Mucosa of rectum (tissue), 2 donors: ENCODE measurements around the gene WHRN.

Experiments
- H3K27ac ChIP-seq, 2 donors: one replicate each; pipeline ENCODE4 v1.7.0; 2013; ENCODE audit warnings: inconsistent platforms in 2 of 2, low read depth in 2 of 2, low read length in 2 of 2
- H3K27me3 ChIP-seq, 2 donors: one replicate each; pipeline ENCODE4 v1.7.0; 2013; ENCODE audit warnings: low read length in 2 of 2; ENCODE audit not compliant: control insufficient read depth in 2 of 2, insufficient read depth in 2 of 2
- H3K36me3 ChIP-seq, 2 donors: one replicate each; pipeline ENCODE4 v1.7.0; 2013; ENCODE audit warnings: low read length in 2 of 2; ENCODE audit not compliant: control insufficient read depth in 2 of 2, insufficient read depth in 2 of 2
- H3K4me1 ChIP-seq, 2 donors: one replicate each; pipeline ENCODE4 v1.7.0; 2013; ENCODE audit warnings: low read length in 2 of 2, mild to moderate bottlenecking in 1 of 2; ENCODE audit not compliant: control insufficient read depth in 2 of 2, insufficient read depth in 2 of 2
- H3K4me3 ChIP-seq, 2 donors: one replicate each; pipeline ENCODE4 v1.7.0; 2013; ENCODE audit warnings: low read length in 2 of 2
- H3K9ac ChIP-seq, 2 donors: one replicate each; pipeline ENCODE4 v1.7.0; 2013; ENCODE audit warnings: low read length in 2 of 2, low read depth in 1 of 2, mild to moderate bottlenecking in 1 of 2
- H3K9me3 ChIP-seq, 2 donors: one replicate each; pipeline ENCODE4 v1.7.0; 2013; ENCODE audit warnings: low read length in 2 of 2; ENCODE audit not compliant: control insufficient read depth in 2 of 2
- donor health status: healthy.
- donor health status: Normal muscosa, but diverticular disease.

WHRN gene

DNA sequence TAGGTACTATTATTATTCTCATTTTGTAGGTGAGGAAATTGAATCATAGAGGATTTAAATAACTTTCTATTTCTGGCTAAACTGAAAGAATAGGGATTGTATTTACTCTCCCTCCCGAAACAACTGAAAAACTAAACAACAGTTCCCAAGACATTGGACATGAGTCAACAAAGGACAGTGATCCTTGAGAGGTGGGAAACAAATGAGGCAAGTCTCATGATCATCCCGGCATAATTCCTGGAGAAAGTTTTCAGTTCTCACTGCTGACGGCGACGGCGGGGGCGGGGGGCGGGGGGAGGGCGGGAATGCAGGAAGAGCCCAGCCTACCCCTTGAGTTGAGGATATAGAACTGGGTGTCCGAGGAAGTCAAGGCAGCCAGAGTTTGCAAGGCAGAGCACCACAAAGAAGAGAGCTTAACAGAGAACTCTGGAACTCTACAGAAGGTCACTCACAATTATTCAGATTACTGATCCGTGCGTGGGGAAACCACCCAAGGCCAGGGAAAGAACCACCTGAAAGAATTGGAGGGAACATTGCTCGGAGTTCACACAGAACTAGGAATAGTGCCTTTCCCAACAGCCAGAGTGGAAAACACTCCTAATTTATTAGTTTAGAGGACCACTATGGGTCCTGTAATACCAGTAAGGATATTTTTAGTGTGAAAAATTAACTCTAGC, 27.4 kb upstream of the WHRN start:
- Histone ChIP-seq H3K27ac (no peak overlapping the region), H3K27me3 (no peaks in the 10 kb centered on the region), H3K36me3 (no peaks in the 10 kb centered on the region), H3K9me3 (no peaks in the 10 kb centered on the region), H3K4me3 (peak overlapping the region in 1 of 2 donors; percentile 20), H3K4me1 (no peaks in the 10 kb centered on the region), H3K9ac (no peak overlapping the region)

DNA sequence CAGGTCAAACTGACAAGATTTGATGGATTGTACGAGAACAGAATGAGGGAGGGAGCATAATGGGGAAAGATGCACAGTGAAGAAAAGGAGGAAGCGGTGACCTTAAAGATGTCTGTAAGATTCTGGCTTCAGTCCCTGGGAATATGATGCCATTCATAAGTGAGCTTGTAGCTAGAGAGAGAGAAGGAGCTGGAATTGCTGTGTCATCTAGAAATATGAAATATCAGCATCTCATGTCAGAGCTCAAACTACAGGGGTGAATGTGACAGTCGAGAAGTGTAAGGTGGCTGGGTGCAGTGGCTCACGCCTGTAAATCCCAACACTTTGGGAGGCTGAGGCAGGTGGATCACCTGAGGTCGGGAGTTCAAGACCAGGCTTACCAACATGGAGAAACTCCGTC, 24.0 kb upstream of the WHRN start:
- Histone ChIP-seq H3K27ac (no peak overlapping the region), H3K4me3 (no peak overlapping the region), H3K9ac (no peak overlapping the region), H3K9me3 (no peaks in the 10 kb centered on the region), H3K36me3 (no peaks in the 10 kb centered on the region), H3K27me3 (no peaks in the 10 kb centered on the region), H3K4me1 (no peaks in the 10 kb centered on the region)

DNA sequence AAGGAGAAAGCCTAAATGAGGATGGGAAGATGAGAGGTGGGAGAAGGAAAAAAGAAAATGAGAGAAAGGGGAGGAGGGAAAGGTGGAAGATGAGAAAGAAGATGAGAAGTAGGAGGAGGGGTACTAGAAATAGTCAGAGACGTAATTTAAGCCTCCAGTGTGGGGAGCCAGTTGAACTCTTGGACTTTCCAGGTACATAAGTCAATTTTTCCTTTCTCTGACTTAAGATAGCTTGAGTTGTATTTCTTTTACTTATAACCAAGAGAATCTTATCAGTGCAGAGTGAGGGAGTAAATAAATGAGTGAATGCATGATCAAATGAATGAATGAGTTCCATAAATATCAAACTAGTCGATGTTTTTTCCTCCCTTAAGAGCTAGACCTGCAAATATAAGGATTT, 21.5 kb upstream of the WHRN start:
- Histone ChIP-seq H3K27me3 (no peaks in the 10 kb centered on the region), H3K36me3 (no peaks in the 10 kb centered on the region), H3K4me3 (no peak overlapping the region), H3K27ac (no peak overlapping the region), H3K9me3 (no peaks in the 10 kb centered on the region), H3K9ac (no peak overlapping the region), H3K4me1 (no peaks in the 10 kb centered on the region)

DNA sequence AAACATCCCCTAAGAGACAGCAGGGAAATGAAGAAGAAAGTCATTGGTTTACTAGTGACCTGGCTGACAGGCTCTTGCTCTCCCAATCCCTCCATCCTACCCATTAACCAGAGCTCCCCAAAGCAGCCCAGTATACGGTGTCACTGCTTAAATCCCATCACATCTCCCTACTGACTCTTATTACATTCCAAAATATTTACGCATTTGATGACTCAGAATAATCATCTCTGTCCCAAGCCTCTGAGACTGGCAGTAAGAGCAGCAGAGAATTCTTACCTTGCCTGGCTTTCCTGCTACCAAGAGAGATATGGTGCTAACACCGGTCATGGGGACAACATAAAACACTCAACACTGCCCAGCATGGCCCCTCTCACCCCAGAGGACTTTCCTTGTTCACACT, 20.2 kb upstream of the WHRN start:
- no peak overlapping the region for H3K27ac ChIP-seq
- no peaks in the 10 kb centered on the region for H3K9me3 ChIP-seq
- H3K36me3 ChIP-seq: no peaks in the 10 kb centered on the region
- no peak overlapping the region for H3K9ac ChIP-seq
- H3K4me1 ChIP-seq: no peaks in the 10 kb centered on the region
- no peaks in the 10 kb centered on the region for H3K27me3 ChIP-seq
- no peak overlapping the region for H3K4me3 ChIP-seq

DNA sequence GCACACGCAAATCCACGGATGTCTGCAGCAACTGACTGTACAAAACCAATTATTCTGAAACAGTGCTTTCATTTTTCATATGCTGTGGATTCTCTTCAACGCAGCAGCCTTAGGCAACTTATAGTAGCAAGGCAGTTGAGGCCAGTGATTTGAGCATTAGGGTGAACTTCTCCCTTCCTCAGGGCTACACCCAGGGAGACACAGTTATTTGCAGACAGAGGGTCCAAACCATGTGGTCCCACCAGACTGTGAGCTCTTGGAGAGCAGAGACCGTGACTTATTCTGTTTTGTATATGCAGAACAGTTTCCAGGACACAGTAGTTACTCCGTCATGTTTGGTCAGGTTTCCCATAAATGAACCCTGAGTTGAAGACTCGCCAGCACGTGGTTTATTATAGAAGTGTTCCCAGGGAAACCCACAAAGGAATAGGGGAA, 19.0 kb upstream of the WHRN start:
- Histone ChIP-seq H3K4me1 (no peaks in the 10 kb centered on the region), H3K27ac (no peak overlapping the region), H3K27me3 (no peaks in the 10 kb centered on the region), H3K9ac (no peak overlapping the region), H3K36me3 (no peaks in the 10 kb centered on the region), H3K4me3 (peak overlapping the region in 1 of 2 donors; percentile 17), H3K9me3 (no peaks in the 10 kb centered on the region)

DNA sequence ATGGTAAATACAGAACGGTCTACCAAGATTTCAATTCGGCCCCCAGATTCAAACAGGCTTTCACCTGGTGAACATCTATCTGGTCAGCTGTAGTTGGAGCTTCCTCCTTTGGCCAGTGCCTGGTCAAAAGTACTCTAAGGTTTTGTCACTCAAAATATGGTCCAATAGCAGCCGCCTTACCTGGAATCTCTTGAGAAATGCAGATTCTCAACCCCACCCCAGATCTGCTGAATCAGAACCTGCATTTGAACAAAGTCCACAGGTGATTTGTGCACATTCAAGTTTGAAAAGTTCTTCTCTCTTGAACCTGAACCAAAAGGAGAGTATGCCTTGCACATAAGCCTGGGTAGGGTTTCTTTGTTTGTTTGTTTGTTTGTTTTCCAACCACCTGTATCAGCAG, 17.6 kb upstream of the WHRN start:
- H3K4me1 ChIP-seq: no peaks in the 10 kb centered on the region
- H3K36me3 ChIP-seq: no peaks in the 10 kb centered on the region
- no peak overlapping the region for H3K9ac ChIP-seq
- no peaks in the 10 kb centered on the region for H3K27me3 ChIP-seq
- H3K27ac ChIP-seq: no peak overlapping the region
- H3K9me3 ChIP-seq: no peaks in the 10 kb centered on the region
- H3K4me3 ChIP-seq: no peak overlapping the region

DNA sequence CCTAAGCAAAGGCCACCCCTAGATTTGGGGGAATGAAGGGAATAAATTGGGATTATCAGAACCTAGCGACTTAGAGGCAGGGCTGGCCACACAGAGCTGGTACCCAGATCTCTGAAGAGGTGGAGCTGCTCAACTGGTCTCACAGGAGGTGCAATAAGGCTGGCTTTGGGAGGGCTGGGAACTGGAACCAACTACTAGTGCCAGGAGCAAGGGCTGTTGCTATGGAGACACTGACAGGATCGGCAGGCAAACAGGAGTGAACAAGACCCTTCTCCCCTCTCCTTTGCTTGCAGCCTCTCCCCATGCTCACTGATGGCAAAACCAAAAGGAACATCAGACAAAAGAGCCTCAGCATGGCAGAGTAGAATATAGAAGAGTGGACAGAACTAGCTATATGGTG, 17.0 kb upstream of the WHRN start:
- no peak overlapping the region for H3K27ac ChIP-seq
- no peaks in the 10 kb centered on the region for H3K9me3 ChIP-seq

DNA sequence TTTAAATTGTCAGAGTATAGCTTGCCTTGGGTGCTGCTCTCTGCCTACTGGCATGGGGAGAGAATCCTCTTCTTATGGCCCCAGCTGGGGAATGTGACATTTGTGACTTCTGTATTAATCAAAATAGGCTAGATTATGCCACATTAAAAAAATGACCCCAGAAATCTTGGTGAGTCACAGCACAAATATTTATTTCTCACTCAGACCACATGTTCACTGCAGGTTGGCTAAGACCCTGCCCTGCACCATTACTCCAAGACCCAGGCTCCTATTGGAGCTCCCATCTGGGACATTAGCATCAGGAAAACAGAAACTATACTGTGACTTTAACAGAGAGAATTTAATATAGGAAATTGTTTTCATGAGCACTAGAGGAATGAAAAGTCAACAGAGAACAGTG, 16.6 kb upstream of the WHRN start:
- H3K27ac ChIP-seq: no peak overlapping the region
- H3K9me3 ChIP-seq: no peaks in the 10 kb centered on the region
- H3K36me3 ChIP-seq: no peaks in the 10 kb centered on the region
- no peak overlapping the region for H3K4me3 ChIP-seq
- H3K27me3 ChIP-seq: no peaks in the 10 kb centered on the region
- H3K4me1 ChIP-seq: no peaks in the 10 kb centered on the region
- H3K9ac ChIP-seq: no peak overlapping the region

More for the DNA sequence above, 17.0 kb upstream of the WHRN start:
- Histone ChIP-seq H3K4me3 (no peak overlapping the region), H3K36me3 (no peaks in the 10 kb centered on the region), H3K4me1 (no peaks in the 10 kb centered on the region), H3K27me3 (no peaks in the 10 kb centered on the region), H3K9ac (no peak overlapping the region)

DNA sequence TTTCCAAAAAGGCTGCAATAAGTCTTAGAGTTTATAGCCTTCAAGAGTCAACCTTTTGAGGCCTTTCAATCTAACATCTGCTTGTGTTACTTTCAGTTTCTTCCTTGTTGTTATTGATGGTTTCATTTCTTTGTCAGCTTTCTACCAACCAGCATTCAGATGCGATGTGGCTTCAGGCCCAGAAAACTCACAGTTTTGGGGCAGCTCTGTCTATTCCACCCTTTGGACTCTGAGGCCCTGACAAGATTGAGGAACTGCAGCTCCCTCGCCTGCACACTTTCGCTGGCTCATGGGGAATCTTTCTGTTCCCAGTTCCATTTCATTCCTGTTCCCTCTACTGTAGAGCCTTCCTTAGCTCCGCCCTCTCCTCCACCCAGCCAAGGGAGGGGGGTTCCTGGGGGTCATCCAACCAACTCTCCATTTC, 13.3 kb upstream of the WHRN start:
- H3K27ac ChIP-seq: peak overlapping the region in 1 of 2 donors; percentile 44
- H3K9me3 ChIP-seq: no peaks in the 10 kb centered on the region
- no peaks in the 10 kb centered on the region for H3K36me3 ChIP-seq
- no peak overlapping the region for H3K4me3 ChIP-seq
- H3K9ac ChIP-seq: no peak overlapping the region
- no peaks in the 10 kb centered on the region for H3K27me3 ChIP-seq
- H3K4me1 ChIP-seq: peaks cover 2% of the 10 kb centered on the region in 2 donors

DNA sequence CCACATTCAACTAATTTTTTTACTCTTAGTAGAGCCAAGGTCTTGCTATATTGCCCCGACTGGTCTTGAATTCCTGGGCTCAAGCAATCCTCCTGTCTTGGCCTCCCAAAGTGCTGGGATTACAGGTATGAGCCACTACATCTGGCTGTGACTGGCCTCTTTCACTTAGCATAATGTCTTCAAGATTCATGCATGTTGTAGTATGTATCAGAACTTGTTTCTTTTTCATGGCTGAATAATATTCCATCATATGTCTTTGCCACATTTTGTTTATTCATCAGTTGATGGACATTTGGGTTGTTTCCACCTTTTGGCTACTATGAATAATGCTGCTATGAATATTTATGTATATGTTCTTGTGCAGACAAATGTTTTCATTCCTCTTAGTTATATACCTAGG, 12.8 kb upstream of the WHRN start:
- H3K4me3 ChIP-seq: no peak overlapping the region
- H3K27me3 ChIP-seq: no peaks in the 10 kb centered on the region
- H3K9me3 ChIP-seq: no peaks in the 10 kb centered on the region
- peak overlapping the region in 1 of 2 donors; percentile 44 for H3K27ac ChIP-seq
- H3K4me1 ChIP-seq: peaks cover 4 to 7% of the 10 kb centered on the region in 2 donors
- H3K36me3 ChIP-seq: no peaks in the 10 kb centered on the region
- H3K9ac ChIP-seq: no peak overlapping the region
